HG03457 (cell line): ENCODE measurements around the gene ADARB2.

Experiments used
- ATAC-seq: cut with Tn5 transposase; IDR thresholded peaks from one replicate; pipeline ENCODE4 v1.9.1; 2021; ENCODE audit warnings: moderate number of reproducible peaks; ENCODE audit not compliant: unreplicated experiment

ADARB2 gene

DNA sequence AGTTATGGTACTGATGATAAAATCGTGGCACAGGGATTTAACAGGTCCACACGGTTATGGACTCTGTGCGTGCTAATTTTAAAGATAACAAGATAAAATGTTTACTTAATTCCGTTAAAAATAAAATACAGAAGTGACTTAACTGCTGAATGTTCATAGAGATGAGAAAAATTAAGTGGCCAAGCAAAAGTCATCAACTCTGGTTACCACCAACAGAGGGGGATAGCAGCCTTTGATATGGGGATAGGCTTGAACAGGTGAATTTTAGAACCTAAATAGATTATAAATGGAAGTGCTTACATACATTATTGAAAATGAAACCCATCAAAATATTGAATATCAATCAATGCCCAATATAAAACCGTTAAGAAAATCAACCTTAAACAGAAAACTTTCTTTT lies 436.2 kb downstream of the ADARB2 start:
- no peak for ATAC-seq

DNA sequence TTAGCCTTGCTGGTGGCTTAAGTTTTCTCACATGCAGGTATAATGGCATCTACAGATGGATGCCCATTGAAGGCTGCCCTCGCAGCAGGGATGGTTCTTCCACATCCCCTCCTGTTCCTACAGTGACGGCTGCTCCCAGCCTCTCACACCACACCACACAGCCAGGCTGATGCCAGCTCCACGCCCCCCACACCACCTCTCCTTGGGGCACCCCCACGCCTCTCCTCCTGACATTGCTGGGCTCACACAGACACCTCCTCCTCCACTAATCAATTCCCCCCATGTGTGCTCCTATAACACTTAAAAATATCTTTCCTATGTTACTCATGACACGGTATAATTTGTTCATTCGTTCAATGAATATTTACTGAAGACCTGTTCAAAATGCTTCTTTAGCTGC lies 437.1 kb downstream of the ADARB2 start:
- ATAC-seq, result no peak

DNA sequence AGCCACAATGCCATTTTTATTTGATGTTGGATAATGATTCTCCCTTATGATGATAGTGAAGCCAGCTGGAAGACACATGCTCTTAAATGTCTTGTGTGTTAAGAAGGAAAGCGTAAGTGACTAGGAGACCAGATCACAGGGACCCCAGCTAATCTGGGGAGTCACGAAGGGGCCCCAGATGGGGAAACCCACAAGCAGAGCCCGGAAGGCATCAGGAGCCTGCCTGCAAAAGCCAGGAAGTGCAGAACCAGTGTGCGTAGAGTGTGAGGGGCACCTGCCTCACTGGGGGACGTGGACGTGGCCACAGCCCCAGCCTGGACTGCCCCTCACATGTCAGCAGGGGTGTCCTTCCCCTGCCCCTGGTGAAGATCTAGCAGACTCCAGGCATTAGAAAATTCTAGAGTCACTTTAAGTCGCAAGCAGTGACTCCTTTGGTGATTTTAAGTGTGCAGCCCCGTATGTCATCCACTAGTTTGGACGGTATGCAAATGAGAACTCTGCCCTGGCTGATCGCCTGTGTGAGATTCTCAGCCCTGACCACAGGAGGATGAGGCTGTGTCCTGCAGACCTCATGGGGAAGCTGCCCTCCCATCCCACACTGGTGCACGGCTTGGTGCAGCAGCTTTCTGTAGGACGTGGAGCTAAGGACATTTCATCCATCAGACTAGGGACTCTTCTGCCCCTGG lies 438.1 kb downstream of the ADARB2 start:
- no peak for ATAC-seq

- ATAC-seq, result no peak
These were observed 439.6 kb downstream of the ADARB2 start for GRCh38 chr10:1297566-1298301.

- no peak for ATAC-seq
These were observed 441.4 kb downstream of the ADARB2 start for GRCh38 chr10:1295756-1296480.

- ATAC-seq, result no peak
These were observed 442.6 kb downstream of the ADARB2 start for GRCh38 chr10:1294748-1295147.

DNA sequence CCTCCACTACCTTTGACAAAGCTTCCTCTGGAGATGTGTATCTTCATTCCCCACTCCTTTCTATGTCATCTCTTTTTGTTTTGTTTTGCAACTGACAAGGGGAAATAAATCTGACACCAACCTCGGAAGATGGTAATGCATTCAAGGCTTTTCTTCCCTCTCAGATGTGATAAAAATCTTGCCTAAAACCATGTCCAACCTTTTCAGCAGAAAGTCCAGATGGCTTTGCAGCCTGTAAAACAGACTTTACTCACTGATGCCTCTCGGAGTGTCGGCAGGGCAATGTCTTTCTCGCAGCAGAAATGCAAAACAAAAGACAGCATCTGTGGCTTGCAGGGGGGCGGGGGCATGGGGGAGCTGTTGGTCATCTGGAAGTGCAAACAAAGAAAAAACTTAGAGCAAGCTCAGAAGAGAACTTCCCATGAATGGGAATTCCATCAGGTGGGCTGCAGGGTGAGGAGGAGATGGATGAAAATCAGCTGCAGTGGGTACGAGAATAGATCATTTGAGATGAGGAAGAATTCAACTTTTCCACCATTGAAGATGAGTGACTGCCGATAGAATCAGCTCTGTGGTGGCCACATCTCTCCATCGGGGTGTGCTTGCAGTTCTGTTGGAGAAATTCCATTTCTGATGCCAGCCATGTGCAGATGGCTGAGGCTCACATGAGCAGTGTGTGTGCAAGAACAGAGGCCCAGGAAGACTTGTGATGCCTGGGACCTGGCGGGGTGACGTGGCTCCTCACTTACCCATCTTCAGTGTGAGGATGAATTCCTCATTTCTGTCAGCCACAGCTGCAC lies 443.5 kb downstream of the ADARB2 start:
- ATAC-seq, result no peak

DNA sequence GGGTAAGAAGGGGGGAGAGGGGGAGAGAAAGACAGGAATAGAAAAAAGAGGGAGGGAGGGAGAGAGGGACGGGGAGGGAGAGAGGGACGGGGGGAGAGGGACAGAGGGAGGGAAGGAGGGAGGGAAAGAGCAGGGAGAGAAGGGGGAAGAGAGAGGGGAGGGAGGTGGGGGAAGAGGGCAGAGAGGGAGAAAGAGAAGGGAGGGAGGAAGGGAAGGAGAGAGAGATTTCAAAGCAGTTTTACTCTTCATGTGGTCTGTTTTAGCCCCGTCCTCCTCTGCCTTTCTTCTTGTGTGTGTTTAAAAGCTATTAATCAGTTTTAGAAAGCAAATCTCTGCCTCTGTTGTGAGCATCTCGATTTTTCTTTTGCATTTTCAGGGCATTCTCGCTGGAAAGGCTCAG lies 444.2 kb downstream of the ADARB2 start:
- ATAC-seq, result no peak

- ATAC-seq, result no peak
These were observed 444.7 kb downstream of the ADARB2 start for GRCh38 chr10:1292611-1293031.

- no peak for ATAC-seq
These were observed 445.9 kb downstream of the ADARB2 start for GRCh38 chr10:1291178-1292090.

DNA sequence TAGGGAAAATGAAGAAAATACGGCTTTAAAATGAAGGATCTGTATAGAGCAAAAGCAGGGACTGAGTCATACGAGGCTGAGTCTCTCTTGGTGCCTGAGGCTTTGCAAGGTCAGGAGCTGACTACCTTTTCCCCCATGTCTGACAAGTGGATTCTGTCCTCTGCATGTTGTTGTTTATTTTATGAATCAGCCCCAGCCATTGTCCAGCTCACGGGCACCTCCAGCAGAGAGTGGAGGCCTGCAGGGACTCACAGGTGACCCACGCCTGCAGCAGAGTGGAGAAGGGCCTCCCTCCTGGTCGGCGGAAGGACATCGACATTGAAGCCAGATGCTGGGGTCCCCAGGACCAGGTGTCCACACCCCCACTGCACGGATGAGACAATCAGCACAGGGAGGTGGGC lies 447.3 kb downstream of the ADARB2 start:
- no peak for ATAC-seq

- no peak for ATAC-seq
These were observed 447.7 kb downstream of the ADARB2 start for GRCh38 chr10:1289591-1289990.

DNA sequence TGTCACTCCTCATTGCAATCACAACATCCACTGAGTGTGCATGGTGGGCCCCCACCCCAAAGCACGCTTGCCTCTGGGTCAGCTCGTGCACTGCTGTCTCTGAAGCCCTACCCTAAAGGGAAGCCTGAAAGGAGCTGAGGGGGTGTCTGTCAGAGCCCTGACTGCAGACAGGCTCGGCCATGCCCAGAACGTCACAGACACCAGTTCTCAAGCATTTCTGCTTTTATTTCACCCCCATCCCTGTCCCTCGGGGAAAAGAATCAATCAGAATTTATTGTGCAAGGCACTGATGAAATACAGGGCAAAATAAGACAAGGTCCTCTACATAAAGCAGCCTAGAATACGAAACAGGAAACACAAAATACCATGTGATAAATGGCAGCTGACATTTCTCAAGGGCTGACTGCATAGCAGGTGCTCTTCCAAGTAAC lies 449.3 kb downstream of the ADARB2 start:
- no peak for ATAC-seq

DNA sequence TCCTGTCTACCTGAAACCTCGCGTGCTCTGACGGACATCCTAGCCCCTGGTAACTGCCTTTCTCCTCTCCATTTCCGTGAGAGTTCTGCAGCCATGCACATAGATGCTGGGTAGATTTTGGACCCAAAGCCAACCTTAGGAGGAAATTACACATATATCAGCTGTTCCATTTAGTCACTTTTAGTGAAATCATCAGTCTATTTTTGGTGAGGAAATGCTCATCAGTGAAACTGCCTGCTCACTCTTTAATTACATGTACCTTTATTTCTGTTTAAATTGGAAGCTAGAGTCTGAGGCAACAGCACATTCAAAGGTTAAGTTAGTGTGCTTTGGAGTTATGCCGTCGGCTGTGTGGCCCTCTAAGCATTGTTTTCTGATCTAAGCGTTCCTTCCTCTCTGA lies 449.8 kb downstream of the ADARB2 start:
- ATAC-seq, result no peak

GRCh38 chr10:1284076-1284475 lies 453.2 kb downstream of the ADARB2 start:
- no peak for ATAC-seq

GRCh38 chr10:1281405-1281782 lies 455.9 kb downstream of the ADARB2 start:
- no peak for ATAC-seq

DNA sequence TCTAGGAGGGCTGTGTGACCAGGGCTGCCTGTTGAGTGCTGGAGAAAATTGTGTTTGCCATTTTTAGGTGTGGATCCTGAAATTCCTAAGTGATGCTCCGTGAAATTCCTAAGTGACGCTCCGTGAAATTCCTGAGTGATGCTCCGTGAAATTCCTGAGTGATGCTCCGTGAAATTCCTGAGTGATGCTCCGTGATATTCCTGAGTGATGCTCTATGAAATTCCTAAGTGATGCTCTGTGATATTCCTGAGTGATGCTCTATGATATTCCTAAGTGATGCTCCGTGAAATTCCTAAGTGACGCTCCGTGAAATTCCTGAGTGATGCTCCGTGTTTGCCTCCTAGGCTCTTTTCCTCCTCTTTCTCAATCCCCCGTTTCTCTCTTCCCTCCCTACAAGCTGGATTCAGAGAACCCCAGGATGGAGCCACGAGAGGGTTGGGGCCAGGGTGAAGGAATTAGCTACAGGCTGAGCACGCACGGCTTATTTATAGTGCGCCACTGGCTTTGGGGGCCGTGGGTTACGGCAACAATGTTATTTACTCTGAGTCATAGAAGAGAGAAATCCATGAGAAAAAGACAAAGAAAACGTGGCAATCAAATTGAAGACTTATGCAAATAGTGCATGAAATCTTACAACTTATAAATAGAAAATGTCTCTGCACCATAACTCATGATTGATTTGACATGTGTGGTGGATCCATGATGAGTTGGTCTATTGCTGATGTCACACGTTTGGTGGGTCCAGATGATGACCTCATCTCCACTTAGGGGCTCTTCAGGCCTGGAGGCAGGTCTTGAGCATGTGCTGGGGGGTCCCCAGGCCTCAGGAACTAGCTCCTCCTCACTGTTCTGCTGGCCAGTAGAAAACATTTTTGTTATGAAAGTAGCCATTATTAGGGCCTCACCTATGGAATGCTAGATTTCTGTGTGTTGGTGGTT lies 456.6 kb downstream of the ADARB2 start:
- ATAC-seq, result no peak

- no peak for ATAC-seq
These were observed 459.0 kb downstream of the ADARB2 start for GRCh38 chr10:1278306-1278705.
